PFSK-1 (cell line): ENCODE measurements around the gene ZNF189.

ENCODE experiments used
- FOXP2 ChIP-seq: optimal IDR thresholded peaks from 2 replicates; pipeline ENCODE3; 2011; ENCODE audit warnings: borderline replicate concordance, control low read depth, inconsistent platforms; ENCODE audit not compliant: insufficient read depth; ENCODE audit errors: extremely low read length, extremely low read depth
- POLR2AphosphoS5 ChIP-seq: IDR thresholded peaks from 2 replicates; pipeline ENCODE4 v1.6.1; 2012; ENCODE audit warnings: low read depth, mild to moderate bottlenecking, control low read depth, low read length, moderate library complexity
- REST ChIP-seq, 2 experiments: IDR thresholded peaks; 2 replicates each; pipeline versions ENCODE4 v1.6.1 to v1.8.0; 2011 to 2012; ENCODE audit warnings: low read depth in 2 of 2, low read length in 2 of 2, control low read depth in 1 of 2, inconsistent platforms in 1 of 2, mild to moderate bottlenecking in 1 of 2, moderate library complexity in 1 of 2; ENCODE audit not compliant: insufficient read depth in 1 of 2
- SIN3A ChIP-seq: IDR thresholded peaks from 2 replicates; pipeline ENCODE4 v1.6.1; 2012; ENCODE audit warnings: mild to moderate bottlenecking, low read length, moderate library complexity, borderline replicate concordance; ENCODE audit not compliant: insufficient read depth
- TAF1 ChIP-seq: IDR thresholded peaks from 2 replicates; pipeline ENCODE4 v1.6.1; 2012; ENCODE audit warnings: low read length, control low read depth, borderline replicate concordance; ENCODE audit not compliant: insufficient read depth

ZNF189 gene

GRCh38 chr9:101369884-101370531, 28.6 kb upstream of the ZNF189 start:
- TF ChIP-seq SIN3A (no peak), TAF1 (no peak), REST (IDR thresholded peaks at IDR 0.05; ENCODE audit: insufficient read depth in 1 of 2, low read depth in 2 of 2, low read length in 2 of 2) (no peak), POLR2AphosphoS5 (no peak), FOXP2 (no peak)

DNA sequence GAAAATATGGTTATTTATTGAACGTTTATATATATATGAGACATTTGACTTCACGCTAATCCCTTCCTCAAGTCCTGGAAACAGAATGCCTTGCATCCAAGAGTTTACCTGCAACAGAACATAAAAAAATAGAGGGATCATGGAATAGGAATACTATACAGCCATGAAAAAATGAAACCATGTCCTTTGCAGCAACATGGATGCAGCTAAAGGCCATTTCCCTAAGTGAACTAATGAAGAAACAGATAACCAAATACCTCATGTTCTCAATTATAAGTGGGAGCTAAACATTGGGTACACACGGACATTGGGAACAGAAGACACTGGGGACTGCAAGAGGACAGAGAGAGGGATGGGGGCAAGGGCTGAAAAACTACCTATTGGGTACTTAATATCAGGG, 26.8 kb upstream of the ZNF189 start:
- TF ChIP-seq FOXP2 (no peak), SIN3A (no peak), POLR2AphosphoS5 (no peak), TAF1 (no peak), REST (IDR thresholded peaks at IDR 0.05; ENCODE audit: insufficient read depth in 1 of 2, low read depth in 2 of 2, low read length in 2 of 2) (no peak)

- TF ChIP-seq FOXP2: no peak
- TF ChIP-seq SIN3A: no peak
- no peak for TF ChIP-seq TAF1
- no peak for TF ChIP-seq REST (IDR thresholded peaks at IDR 0.05; ENCODE audit: insufficient read depth in 1 of 2, low read depth in 2 of 2, low read length in 2 of 2)
- TF ChIP-seq POLR2AphosphoS5: no peak
These were observed 26.1 kb upstream of the ZNF189 start for GRCh38 chr9:101372327-101373118.

- no peak for TF ChIP-seq REST (IDR thresholded peaks at IDR 0.05; ENCODE audit: insufficient read depth in 1 of 2, low read depth in 2 of 2, low read length in 2 of 2)
- TF ChIP-seq POLR2AphosphoS5: no peak
- no peak for TF ChIP-seq TAF1
- TF ChIP-seq FOXP2: no peak
- no peak for TF ChIP-seq SIN3A
These were observed 23.1 kb upstream of the ZNF189 start for GRCh38 chr9:101375546-101375945.
